Neuron (in vitro differentiated cells): ENCODE data around the gene COL24A1.
"Not testable (repeated sequence)": the region's sequence is repeated elsewhere in the genome, so short reads cannot be mapped to it uniquely, and the experiment has no call there.

ENCODE experiments used
- H2AFZ ChIP-seq: one replicate; pipeline ENCODE4 v1.6.1; 2013; ENCODE audit warnings: low read depth, mild to moderate bottlenecking, inconsistent platforms, low read length, moderate library complexity
- H3K27me3 ChIP-seq: one replicate; pipeline ENCODE4 v1.6.1; 2013; ENCODE audit warnings: low read length; ENCODE audit not compliant: insufficient read depth
- H3K36me3 ChIP-seq: one replicate; pipeline ENCODE4 v1.6.1; 2013; ENCODE audit warnings: low read length; ENCODE audit not compliant: insufficient read depth
- H3K4me1 ChIP-seq: one replicate; pipeline ENCODE4 v1.6.1; 2013; ENCODE audit warnings: low read length; ENCODE audit not compliant: insufficient read depth
- H3K4me3 ChIP-seq: 2 replicates; pipeline ENCODE4 v1.5.1; 2013; ENCODE audit warnings: mild to moderate bottlenecking, low read length, moderate library complexity
- H3K9me3 ChIP-seq: one replicate; pipeline ENCODE4 v1.6.1; 2013; ENCODE audit warnings: low read length

Gene COL24A1

DNA sequence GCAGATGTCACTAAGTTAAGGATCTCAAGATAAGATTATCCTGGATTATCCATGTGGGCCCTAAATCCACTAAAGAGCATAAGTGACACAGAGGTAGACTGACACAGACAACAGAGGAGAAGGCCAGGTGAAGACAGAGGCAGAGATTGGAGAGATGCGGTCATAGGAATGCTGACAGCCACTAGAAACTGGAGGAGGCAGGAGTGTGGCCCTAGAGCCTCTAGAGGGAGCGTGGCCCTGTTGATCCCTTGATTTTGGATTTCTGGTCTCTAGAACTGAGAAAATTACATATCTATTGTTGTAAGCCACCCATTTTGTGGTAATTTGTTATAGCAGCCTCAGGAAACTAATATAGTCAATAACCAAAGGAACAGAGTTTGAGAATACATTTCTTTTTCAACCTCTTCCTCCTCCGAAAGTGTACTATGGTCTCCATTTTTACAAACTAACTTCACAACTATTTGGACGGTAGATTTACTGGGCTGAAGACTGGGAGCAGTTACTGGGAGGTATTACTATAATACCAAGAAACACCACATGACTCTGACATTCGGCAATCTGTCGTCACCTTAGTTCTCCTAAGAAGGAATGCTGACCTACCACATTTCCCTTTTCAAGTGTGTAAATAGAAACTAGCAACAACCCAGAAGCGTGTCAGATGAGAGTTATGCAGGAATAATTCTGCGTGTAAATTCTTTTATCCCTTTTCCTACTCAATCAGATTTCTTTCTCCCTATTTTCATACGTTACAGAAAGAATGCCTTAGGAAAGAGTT, 332.3 kb downstream of the COL24A1 start:
- no peaks in the 10 kb centered on the region for H3K9me3 ChIP-seq
- no peaks in the 10 kb centered on the region for H3K4me1 ChIP-seq
- H3K27me3 ChIP-seq = no peaks in the 10 kb centered on the region
- no peaks in the 10 kb centered on the region for H3K36me3 ChIP-seq
- no peak overlapping the region for H2AFZ ChIP-seq
- no peak overlapping the region for H3K4me3 ChIP-seq

DNA sequence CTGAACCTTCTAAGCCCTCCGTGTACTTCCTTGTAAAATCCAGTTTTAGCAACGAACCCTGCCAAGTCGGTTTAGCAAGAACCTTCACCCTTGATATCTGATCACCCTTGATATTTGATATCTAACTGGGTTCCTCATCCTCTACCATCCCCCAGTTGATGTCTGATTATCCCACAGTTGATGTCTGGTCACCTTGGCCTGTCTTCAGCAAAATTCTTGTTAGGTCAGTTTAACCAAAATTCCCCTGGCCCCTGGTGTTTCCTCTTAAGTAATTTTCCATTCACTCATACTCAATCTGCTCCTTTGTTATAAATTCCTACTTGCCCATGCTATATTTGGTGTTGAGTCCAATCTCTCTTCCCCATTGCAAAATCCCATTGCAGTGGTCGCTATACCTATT, 333.9 kb downstream of the COL24A1 start:
- no peak overlapping the region for H3K4me3 ChIP-seq
- no peaks in the 10 kb centered on the region for H3K36me3 ChIP-seq
- H3K27me3 ChIP-seq = no peaks in the 10 kb centered on the region
- no peaks in the 10 kb centered on the region for H3K9me3 ChIP-seq
- no peaks in the 10 kb centered on the region for H3K4me1 ChIP-seq
- H2AFZ ChIP-seq = no peak overlapping the region

DNA sequence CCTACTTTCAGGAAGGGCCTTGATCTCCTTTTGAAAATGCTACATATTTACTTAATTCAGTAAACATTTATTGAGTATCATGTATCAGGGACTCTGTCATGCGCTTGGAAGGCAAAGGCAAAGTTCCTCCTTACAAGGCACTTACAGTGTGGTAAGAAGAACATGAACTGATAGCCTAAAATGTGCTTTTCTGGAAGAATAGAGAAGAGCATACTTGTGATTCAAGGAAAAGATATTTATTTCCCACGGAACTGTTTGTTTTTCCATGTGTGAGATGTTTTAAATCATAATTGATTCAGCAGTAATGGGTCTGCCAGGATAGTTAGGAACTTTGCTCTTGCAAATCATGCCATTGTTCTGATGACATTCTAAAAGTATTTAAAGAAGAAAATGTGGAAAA, 338.2 kb downstream of the COL24A1 start:
- H3K27me3 ChIP-seq = no peaks in the 10 kb centered on the region
- no peak overlapping the region for H3K4me3 ChIP-seq
- H2AFZ ChIP-seq = no peak overlapping the region
- no peaks in the 10 kb centered on the region for H3K9me3 ChIP-seq
- no peaks in the 10 kb centered on the region for H3K4me1 ChIP-seq
- H3K36me3 ChIP-seq = no peaks in the 10 kb centered on the region

- no peaks in the 10 kb centered on the region for H3K4me1 ChIP-seq
- H3K36me3 ChIP-seq = no peaks in the 10 kb centered on the region
- H2AFZ ChIP-seq = no peak overlapping the region
- H3K4me3 ChIP-seq = no peak overlapping the region
- H3K9me3 ChIP-seq = no peaks in the 10 kb centered on the region
- H3K27me3 ChIP-seq = no peaks in the 10 kb centered on the region
These were observed 340.0 kb downstream of the COL24A1 start for GRCh38 chr1:85816606-85817005.

DNA sequence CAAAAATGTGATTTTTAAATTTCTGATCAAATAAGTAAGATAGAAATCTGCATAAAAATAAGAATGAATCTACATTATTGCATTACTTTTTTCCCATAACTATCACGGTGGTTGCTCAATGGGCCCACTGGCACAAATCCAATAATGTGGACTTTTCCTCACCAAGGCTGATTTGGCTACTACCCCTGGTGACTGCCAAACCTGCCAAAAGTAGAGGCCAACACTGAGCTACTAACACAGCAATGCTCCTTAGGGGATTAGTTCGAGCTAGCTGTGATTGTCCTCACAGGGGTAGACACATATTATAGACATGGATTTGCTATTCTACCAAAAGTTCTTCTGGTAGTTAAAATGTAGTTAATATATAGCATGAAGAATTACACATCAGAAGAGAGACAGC, 340.7 kb downstream of the COL24A1 start:
- Histone ChIP-seq H3K4me3 (no peak overlapping the region), H3K4me1 (no peaks in the 10 kb centered on the region), H3K9me3 (no peaks in the 10 kb centered on the region), H2AFZ (no peak overlapping the region), H3K27me3 (no peaks in the 10 kb centered on the region), H3K36me3 (no peaks in the 10 kb centered on the region)

DNA sequence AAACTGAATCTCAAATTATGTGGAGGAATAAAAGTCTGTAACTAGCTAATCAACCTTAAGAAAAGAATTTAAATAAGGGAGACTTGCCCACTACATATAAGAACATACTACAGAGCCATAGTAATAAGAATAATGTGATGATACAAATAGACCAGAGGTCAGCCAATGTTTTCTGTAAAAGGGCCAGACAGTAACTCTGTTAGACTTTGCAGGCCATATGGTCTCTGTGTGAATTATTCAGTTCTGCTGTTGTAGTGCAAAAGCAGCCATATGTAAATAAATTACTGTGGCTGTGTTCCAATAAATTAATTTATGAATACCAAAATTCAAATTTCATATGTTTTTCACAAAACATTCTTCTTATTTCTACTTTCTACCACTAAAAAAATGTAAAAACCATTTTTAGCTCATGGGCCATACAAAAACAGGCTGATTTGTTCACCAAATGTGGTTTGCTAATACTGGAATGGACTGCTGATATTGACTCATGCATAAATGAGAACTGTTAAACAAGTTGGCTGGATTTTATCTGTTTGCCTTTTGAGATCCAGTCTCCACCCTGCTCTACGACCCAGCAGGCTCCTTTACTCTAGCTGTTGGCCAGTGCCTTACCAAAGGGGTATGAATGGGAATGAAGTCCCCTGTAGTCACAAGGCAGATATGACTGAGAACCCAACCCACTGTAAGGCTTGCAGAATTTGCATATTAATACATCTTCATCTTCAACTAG, 350.2 kb downstream of the COL24A1 start:
- no peaks in the 10 kb centered on the region for H3K4me1 ChIP-seq
- H3K36me3 ChIP-seq = no peaks in the 10 kb centered on the region
- no peaks in the 10 kb centered on the region for H3K27me3 ChIP-seq
- no peaks in the 10 kb centered on the region for H3K9me3 ChIP-seq
- no peak overlapping the region for H3K4me3 ChIP-seq
- H2AFZ ChIP-seq = no peak overlapping the region

- Histone ChIP-seq H2AFZ (no peak overlapping the region), H3K36me3 (no peaks in the 10 kb centered on the region), H3K4me3 (no peak overlapping the region), H3K27me3 (no peaks in the 10 kb centered on the region), H3K4me1 (no peaks in the 10 kb centered on the region), H3K9me3 (no peaks in the 10 kb centered on the region)
These were observed 355.1 kb downstream of the COL24A1 start for GRCh38 chr1:85801520-85801919.

DNA sequence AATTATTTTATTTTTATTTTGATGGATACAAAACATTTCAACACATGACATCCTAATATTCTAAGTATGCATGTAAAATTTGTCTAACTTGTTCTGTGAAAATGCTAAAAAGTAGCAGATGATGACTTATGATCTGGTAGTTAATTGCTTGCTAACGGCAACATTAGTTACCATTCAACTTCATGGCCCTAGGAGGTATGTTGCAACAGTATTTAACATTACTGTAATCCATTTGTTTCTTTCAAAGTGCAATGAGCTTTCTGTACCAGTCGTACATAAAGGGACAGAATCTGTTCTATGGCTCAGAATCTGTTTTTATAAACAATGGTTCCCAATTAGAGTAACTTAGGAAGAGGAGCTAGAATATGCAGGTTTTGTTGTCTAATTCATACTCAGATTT, 356.8 kb downstream of the COL24A1 start:
- Histone ChIP-seq H3K4me1 (no peaks in the 10 kb centered on the region), H3K4me3 (no peak overlapping the region), H3K27me3 (no peaks in the 10 kb centered on the region), H2AFZ (no peak overlapping the region), H3K9me3 (no peaks in the 10 kb centered on the region), H3K36me3 (no peaks in the 10 kb centered on the region)

DNA sequence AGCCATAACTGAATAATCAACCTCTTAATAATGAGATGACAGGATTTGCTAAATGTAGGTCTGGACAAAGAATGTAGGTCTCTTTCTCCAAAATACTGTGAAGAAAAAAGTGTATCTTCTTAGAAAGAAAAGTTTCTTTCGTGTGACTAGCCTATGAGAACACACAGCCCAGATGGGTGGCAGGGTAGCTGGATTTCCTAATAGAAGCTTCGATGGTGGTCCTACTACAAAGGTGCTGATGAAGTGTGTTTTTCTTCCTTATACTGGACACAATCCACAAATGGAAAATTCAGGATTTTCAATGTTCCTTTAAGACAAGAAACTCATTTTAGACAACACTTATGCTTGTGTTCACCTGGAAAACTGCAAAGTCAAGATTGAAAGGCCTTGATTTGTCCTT, 358.2 kb downstream of the COL24A1 start:
- H3K36me3 ChIP-seq = no peaks in the 10 kb centered on the region
- no peak overlapping the region for H2AFZ ChIP-seq
- H3K9me3 ChIP-seq = no peaks in the 10 kb centered on the region
- H3K4me1 ChIP-seq = no peaks in the 10 kb centered on the region
- H3K27me3 ChIP-seq = no peaks in the 10 kb centered on the region
- H3K4me3 ChIP-seq = no peak overlapping the region

GRCh38 chr1:85777021-85777420, 379.6 kb downstream of the COL24A1 start:
- H3K4me3 ChIP-seq, H3K27me3 ChIP-seq, H3K36me3 ChIP-seq, H3K9me3 ChIP-seq, H2AFZ ChIP-seq, H3K4me1 ChIP-seq: not testable (repeated sequence)

GRCh38 chr1:85762804-85763203, 393.8 kb downstream of the COL24A1 start:
- Histone ChIP-seq H3K27me3 (no peaks in the 10 kb centered on the region), H3K4me1 (no peaks in the 10 kb centered on the region), H3K36me3 (no peaks in the 10 kb centered on the region), H3K9me3 (no peaks in the 10 kb centered on the region), H2AFZ (no peak overlapping the region), H3K4me3 (no peak overlapping the region)

- H3K36me3 ChIP-seq = no peaks in the 10 kb centered on the region
These were observed 399.7 kb downstream of the COL24A1 start for GRCh38 chr1:85756864-85757263.

DNA sequence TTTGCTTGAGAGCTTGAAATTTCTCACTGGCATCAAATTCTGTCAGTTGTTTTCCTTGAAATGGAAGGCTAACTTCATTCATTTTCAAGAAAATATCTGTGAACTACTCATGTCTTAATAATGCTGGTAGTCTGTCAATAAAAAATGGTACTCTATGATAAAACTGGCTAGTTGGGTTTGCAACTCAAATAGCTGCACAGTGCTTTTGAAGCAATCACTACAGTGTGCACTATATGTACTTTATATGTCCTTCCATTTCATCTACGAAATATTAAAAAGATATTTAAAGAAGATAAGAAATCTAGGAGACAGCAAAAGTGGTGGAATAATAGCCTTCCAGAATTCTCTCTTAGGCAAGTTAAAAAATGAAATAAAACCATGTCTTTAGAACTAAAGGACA, 408.5 kb downstream of the COL24A1 start:
- no peaks in the 10 kb centered on the region for H3K4me1 ChIP-seq
- H3K4me3 ChIP-seq = no peak overlapping the region
- no peaks in the 10 kb centered on the region for H3K9me3 ChIP-seq
- no peaks in the 10 kb centered on the region for H3K27me3 ChIP-seq
- H3K36me3 ChIP-seq = no peaks in the 10 kb centered on the region
- no peak overlapping the region for H2AFZ ChIP-seq

More at GRCh38 chr1:85756864-85757263, 399.7 kb downstream of the COL24A1 start:
- H3K27me3 ChIP-seq = no peaks in the 10 kb centered on the region
- H3K4me1 ChIP-seq = no peaks in the 10 kb centered on the region
- no peak overlapping the region for H3K4me3 ChIP-seq
- H3K9me3 ChIP-seq = no peaks in the 10 kb centered on the region
- no peak overlapping the region for H2AFZ ChIP-seq
